ENCODE measurements around the gene ANAPC1.
"Not testable (repeated sequence)": the region's sequence is repeated elsewhere in the genome, so short reads cannot be mapped to it uniquely, and the experiment has no call there.

Gene ANAPC1

GRCh38 chr2:111727611-111728110 is 156.3 kb downstream of the ANAPC1 start:
- not testable (repeated sequence) for DNase-seq

GRCh38 chr2:111725742-111726141 is 158.3 kb downstream of the ANAPC1 start:
- peak in 1 of 5 donors; percentile 60 for DNase-seq

GRCh38 chr2:111719610-111720009 is 164.4 kb downstream of the ANAPC1 start:
- not testable (repeated sequence) for DNase-seq
